Endothelial cell of umbilical vein (primary cell): ENCODE data around the gene ZNF20.

ENCODE experiments used
- EZH2 ChIP-seq: IDR thresholded peaks from 2 replicates; pipeline ENCODE4 v1.6.1; 2012; ENCODE audit warnings: borderline replicate concordance, low read depth, mild to moderate bottlenecking, moderate library complexity, low read length, inconsistent platforms; ENCODE audit not compliant: severe bottlenecking
- FOS ChIP-seq: IDR thresholded peaks from 2 replicates; pipeline ENCODE4 v1.6.1; 2011; ENCODE audit warnings: mild to moderate bottlenecking, low read length, moderate library complexity, borderline replicate concordance; ENCODE audit not compliant: insufficient read depth
- JUN ChIP-seq: IDR thresholded peaks from 2 replicates; pipeline ENCODE4 v1.6.1; 2011; ENCODE audit warnings: borderline replicate concordance, low read depth; ENCODE audit not compliant: insufficient read length, insufficient read depth
- MYC ChIP-seq: IDR thresholded peaks from one replicate; pipeline ENCODE4 v1.6.1; 2011; ENCODE audit warnings: mild to moderate bottlenecking, low read depth, low read length
- POLR2A ChIP-seq: IDR thresholded peaks from 2 replicates; pipeline ENCODE4 v1.6.1; 2012; ENCODE audit warnings: low read depth, mild to moderate bottlenecking, control low read depth, low read length
- POLR2AphosphoS5 ChIP-seq: IDR thresholded peaks from 2 replicates; pipeline ENCODE4 v1.6.1; 2012; ENCODE audit warnings: low read depth, mild to moderate bottlenecking, control low read depth, low read length, moderate library complexity; ENCODE audit not compliant: insufficient read depth
- TF ChIP-seq, protein P1 (sequence below), 2 donors: IDR thresholded peaks; 1 replicate in 1 of 2; 2 replicates in 1 of 2; pipeline ENCODE4 v1.5.1; 2011; ENCODE audit warnings: low read length in 2 of 2, mild to moderate bottlenecking in 2 of 2, moderate library complexity in 2 of 2, control low read depth in 1 of 2, inconsistent platforms in 1 of 2, low read depth in 1 of 2; ENCODE audit not compliant: insufficient read depth in 1 of 2; ENCODE audit errors: extremely low read depth in 1 of 2
- TF ChIP-seq, protein P2 (sequence below): IDR thresholded peaks from 2 replicates; pipeline ENCODE4 v1.6.1; 2011; ENCODE audit not compliant: insufficient read depth, insufficient read length

DNA sequence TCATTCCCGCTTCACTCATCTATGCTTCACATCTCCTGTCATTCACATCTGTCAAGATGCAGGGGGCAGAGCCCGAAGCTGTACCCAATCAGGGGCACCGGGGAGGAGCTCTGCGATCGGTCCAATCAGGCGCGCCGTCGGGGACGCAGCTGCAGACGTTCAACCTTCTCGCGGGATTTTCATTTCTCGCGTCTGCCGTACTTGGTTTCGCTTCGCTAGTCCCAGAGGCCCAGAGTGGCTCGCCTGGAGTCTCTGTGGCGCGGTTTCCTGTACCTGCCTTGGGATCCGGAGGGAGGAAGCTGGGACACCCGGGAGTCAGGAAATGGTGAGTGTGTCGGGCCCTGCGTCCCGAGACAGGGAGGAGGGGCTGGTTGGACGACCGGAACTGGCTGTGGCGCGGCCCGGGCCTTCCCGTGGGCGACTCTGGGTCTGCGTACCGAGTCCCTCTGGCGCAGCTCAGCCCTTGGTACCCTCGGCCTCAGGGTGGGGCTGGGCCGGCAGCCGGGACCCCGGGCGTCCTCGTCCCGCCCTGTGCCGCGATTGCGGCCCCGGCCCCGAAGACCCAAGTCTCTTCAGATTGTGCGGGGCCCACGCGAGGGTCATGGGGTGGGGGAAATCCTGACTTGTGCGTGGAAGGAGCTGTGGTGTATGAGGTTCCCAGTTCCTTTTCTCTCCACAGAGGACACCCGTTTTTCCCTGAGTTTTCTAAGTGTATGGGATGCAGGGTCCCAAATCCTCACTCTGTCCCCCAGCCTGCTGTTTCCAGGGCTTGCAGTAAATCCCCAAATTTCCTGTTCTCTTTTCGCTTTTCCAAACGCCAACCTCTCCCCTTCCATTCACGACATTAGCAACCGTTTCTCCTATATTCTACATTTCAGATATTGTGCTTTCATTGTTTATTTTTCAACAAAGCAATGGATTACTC is 23.0 kb upstream of the ZNF20 start, which contains the start of gene ZNF136:
- TF ChIP-seq POLR2AphosphoS5 (peak; percentile 77), POLR2A (peak; percentile 70), JUN (no peak), EZH2 (no peak), FOS (peak; percentile 43), MYC (no peak)
- TF ChIP-seq, protein P1, sequence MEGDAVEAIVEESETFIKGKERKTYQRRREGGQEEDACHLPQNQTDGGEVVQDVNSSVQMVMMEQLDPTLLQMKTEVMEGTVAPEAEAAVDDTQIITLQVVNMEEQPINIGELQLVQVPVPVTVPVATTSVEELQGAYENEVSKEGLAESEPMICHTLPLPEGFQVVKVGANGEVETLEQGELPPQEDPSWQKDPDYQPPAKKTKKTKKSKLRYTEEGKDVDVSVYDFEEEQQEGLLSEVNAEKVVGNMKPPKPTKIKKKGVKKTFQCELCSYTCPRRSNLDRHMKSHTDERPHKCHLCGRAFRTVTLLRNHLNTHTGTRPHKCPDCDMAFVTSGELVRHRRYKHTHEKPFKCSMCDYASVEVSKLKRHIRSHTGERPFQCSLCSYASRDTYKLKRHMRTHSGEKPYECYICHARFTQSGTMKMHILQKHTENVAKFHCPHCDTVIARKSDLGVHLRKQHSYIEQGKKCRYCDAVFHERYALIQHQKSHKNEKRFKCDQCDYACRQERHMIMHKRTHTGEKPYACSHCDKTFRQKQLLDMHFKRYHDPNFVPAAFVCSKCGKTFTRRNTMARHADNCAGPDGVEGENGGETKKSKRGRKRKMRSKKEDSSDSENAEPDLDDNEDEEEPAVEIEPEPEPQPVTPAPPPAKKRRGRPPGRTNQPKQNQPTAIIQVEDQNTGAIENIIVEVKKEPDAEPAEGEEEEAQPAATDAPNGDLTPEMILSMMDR (IDR thresholded peaks at IDR 0.05; ENCODE audit: extremely low read depth in 1 of 2, insufficient read depth in 1 of 2, low read depth in 1 of 2, low read length in 2 of 2) = no peak
- TF ChIP-seq, protein P2, sequence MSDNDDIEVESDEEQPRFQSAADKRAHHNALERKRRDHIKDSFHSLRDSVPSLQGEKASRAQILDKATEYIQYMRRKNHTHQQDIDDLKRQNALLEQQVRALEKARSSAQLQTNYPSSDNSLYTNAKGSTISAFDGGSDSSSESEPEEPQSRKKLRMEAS = no peak
